GM21717 (cell line): ENCODE results near the gene TTC39B.
"Not testable (repeated sequence)": the region's sequence is repeated elsewhere in the genome, so short reads cannot be mapped to it uniquely, and the experiment has no call there.

ENCODE experiments used
- ATAC-seq: cut with Tn5 transposase; IDR thresholded peaks from one replicate; pipeline ENCODE4 v1.9.1; 2021; ENCODE audit warnings: mild to moderate bottlenecking, moderate library complexity; ENCODE audit not compliant: unreplicated experiment

TTC39B gene

DNA sequence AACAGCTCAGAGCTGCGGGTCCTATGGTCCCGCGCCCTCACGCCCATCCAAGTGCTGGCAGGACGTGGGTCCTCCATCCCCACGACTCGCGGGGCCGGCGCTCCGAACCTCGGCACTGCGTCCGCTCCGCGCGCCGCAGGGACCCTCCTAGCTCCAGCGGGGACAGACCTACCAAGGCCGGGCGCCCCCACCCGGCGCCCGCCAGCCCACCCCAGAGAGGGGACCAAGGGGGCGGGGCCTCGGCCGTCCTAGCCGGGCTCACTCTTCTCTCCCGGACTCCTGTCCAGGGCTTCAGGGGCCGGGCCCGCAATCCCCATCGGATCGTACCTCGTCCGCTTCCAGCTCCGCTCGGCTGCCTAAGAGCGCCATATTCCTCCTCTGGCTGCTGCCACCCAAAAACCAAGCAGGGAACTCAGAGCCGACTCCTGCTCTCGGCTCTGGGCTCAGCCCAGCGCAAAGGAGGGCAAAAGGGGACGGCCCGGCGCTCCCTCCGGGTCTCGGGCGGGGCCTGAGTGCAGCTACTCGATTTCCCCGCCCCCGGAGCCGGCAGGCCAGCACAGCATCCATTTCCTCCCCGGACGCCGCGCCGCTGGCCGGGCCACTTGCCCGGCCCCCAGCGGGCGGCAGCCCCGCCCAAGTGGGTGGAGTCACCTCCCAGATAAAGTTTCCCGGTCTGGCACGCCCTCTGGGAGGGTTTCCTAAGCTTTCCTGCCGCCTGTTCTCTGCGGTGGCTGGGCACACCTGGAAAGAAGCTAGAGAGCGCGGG lies at the start of gene TTC39B:
TTC39B (minus strand) TSS at position 460 of the 766 bp plus-strand sequence; CDS start at position 369, 91 bp downstream.
- ATAC-seq, result peak; percentile 98

DNA sequence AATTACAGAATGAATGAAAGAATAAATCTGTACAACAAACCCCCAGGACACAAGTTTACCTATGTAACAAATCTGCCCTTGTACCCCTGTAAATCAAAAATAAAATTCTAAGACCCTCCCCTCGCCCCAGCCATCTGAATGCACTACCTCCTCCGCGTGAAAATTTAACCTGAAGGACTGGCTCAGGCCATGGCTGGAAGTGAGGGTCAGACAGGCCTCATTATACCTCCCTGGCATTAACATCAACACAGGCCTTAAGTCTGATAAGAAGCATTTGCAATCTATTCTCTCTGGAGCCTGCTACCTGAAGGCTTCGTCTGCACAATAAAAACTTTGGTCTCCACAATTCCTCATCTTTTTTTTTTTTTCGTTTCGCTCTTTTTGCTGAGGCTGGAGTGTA lies 48.7 kb upstream of the TTC39B start:
- ATAC-seq, result no peak

DNA sequence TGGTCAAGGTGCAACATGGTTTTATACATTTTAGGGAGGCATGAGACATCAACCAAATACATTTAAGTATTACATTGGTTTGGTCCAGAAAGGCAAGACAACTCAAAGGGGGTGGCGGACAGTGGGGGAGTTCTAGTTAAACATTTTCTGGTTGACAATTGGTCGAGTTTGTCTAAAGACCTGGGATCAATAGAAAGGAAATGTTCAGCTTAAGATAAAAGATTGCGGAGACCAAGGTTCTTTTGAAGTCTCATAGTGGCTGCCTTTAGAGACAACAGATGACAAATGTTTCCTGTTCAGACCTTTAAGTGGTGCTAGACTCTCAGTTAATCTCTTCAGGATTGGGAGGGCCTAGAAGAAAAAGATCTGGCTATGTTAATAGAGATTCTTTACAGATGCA lies 47.7 kb upstream of the TTC39B start:
- ATAC-seq, result no peak

DNA sequence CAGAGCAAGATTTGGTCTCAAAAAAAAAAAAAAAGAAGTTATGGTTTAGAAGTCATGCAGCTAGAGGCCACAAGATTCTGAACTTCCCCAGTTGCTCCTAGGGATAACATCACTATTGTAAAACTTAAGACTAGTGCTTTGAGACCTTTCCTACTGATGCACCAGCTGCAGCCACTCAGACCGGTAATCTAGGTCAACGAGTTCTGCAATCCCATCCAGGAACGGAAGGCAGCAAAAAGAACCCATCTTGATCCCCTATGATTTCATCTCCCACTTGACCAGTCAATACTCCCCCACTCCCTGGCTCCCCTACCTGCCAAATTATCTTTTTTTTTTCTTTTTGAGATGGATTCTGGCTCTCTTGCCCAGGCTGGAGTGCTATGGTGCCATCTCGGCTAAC lies 46.9 kb upstream of the TTC39B start:
- ATAC-seq, result no peak

DNA sequence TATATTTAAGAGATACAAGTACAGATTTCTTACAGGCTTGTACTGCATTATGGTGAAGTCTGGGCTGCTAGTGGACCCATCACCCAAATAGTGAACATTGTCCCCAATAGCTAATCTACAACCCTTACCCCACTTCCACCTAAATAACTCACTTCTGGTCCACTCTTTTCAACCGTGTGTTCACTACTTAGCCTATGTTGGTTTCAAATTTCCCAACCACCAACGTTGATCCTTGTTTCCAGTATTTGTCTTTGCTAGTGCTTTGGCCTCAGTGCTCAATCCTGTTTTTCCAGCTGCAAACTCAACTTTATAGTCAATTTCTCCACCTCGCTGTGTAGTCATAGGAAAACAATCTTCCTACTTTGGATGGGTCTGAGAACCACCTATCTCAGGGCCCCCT lies 45.3 kb upstream of the TTC39B start:
- no peak for ATAC-seq

DNA sequence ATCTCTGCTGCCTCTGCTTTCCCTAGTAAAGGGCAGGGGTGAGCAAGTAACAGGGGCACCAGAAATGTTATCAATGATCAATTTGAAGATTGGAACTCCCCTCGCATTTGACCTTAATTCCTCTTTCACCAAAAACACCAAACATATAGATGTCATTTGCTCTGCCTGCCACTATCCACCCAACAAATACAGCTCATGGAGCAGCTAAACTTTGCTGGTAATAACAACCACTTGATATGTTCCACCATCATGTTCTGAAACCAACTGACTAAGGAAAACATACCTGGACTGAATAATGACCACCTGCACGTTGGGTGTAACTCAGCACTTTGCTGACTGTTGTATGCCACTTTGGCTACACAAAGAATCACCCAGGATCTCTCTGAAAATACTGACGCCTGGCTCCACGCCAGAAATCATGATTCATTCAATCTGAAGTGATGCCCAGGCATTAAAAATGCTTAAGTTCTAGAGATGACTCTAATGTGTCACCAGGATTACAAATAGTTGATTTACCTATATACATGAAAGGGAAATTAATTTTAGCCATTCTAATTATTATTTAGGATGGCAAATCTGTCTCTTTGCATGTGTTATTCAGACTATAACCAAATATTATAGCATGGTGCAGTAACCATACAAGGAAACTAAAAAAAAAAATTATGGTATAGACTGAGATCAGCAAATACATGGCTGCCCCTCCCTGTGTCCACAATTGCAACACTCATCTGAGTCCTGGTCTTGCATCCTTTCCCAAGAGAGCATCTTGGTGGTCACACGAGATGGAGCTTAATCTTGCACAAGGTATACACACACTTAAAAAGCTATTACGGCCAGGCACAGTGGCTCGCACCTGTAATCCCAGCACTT lies 43.1 kb upstream of the TTC39B start:
- ATAC-seq, result no peak

DNA sequence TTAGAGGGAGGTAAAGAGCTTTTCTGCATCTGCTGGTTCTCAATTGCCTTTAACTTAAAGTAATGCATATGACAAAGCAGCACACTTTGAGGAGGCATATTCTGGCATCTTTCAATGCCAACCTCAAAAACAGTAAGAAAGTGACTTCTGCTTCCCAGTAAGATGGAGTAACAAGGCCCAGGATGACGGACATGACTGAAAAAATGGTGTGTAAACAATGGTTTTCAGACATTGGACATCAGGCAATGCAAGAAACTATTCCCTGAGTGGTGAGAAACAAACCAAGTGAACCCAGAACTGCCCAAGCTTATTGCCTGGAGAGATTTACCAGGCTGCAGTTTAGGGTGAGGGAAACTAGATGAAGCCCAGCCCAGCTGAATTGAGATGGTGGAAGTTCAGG lies 39.8 kb upstream of the TTC39B start:
- ATAC-seq, result no peak

DNA sequence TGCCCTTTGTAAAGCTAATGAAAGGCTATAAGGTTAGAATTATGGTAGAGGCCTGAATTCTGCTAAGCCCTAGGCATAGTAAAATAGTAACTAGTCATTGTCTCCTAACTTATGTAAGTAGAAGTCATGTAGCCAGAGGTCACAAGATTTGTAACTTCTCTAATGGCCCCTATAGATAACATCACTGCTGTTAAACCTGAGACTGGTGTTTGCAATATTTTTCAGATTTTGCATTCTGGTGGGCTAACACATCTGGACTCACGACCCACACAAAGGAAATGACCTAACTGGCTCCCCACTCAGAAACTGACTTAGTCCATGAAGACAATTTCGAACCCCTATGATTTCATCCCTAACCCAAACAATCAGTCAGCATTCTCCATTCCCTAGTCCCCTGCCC lies 37.2 kb upstream of the TTC39B start:
- no peak for ATAC-seq

DNA sequence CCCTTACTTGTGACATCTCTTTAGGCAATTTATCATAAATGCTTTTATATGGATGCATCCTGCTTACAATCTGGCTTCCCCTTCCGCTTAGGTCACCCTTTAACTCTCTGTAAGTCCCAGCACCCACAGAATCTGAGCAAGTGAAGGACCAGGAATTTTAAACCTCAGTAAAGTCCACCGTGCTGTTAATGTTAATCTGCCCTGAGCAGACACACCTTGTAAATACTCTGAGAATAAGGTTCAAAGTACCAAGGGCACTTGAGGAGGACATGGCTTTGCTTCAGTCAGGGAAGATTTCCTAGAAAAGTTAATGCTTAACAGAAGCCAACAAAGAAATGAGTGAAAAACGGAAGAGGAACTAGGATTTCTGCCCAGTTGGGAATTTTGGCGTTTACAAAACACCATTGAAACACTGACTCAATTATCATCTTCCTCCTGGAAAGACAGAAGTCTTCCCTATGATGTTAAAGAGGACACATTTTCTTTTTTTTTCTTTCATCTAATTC lies 26.4 kb upstream of the TTC39B start:
- ATAC-seq, result no peak

DNA sequence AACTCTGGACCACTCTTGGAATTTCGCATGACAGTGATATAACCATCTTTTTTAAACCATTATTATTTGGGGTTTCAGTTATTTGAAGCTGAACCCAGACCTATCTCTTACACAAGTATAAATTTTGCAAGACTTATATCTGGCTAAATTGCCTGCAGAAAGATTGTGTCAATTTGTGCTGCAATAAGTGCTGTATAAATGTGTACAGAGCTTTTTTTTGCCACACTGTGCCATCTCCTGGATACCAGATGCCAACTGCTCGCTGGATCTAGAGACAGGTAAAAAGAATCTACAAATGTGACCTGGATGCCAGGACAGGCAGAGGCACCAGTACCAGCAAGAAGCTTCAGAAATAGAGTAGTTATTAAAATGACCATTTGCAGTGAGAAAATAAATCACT lies 25.9 kb upstream of the TTC39B start:
- no peak for ATAC-seq

DNA sequence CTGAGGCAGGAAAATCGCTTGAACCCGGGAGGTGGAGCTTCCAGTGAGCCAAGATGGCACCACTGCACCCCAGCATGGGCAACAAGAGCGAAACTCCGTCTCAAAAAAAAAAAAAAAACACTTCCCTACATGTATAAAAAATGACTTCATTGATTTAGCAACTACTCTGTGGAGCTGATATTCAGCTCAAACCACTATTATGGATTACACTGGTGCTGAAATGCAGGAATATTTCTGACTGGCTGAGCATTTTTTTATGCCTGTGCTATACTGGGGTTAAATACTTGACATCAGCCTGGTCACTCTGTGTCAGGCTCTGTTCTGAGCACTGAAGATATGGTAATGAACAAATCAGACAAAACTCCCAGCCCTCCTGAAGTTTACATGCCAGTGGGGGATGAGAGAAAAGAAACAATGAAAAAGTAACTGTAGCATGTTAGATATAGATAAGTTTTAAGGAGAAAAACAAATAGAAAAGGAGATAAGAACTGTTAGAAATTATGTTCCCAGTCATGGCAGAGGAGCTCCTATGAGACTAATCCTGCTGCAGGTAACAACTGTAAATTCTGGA lies 22.6 kb upstream of the TTC39B start:
- no peak for ATAC-seq

DNA sequence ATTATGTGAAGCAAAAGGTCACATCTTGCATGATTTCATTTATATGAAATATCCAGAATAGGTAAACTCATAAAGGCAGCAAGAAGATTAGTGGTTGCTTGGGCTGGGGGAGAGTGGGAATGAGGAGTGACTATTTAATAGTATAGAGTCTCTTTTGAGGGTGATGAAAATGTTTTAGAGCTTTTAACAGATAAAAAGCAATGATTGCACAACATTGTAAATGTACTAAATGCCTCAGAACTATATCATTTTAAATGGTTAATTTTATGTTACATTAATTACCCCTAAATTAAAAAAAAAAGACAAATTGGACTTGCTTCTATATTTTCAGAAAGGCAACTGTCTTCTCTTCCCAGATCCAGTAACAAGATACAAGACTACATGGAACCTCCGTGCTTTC lies 21.9 kb upstream of the TTC39B start:
- ATAC-seq, result no peak

DNA sequence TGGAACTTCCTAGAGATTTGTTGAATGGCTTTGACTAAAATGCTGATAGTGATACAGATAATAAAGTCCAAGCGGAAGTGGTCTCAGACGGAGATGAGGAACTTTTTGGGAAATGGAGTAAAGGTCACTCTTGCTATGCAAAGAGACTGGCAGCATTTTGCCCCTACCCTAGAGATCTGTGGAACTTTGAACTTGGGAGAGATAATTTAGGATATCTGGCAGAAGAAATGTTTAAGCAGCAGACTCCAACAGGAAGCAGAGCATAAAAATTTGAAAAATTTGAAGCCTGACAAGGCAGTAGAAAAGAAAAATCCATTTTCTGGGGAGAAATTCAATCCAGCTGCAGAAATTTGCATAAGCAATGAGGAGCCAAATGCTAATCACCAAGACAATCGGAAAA lies 15.7 kb upstream of the TTC39B start:
- not testable (repeated sequence) for ATAC-seq

DNA sequence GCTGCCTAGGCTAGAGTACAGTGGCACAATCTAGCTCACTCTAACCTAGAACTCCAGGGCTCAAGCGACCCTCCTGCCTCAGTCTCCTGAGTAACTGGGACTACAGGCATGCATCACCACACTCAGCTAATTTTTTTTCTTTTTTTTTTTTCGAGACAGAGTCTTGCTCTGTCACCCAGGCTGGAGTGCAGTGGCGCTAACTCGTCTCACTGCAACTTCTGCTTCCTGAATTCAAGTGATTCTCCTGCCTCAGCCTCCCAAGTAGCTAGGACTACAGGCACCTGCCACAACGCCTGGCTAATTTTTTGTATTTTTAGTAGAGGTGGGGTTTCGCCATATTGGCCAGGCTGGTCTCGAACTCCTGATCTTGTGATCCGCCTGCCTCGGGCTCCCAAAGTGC lies 12.6 kb upstream of the TTC39B start:
- not testable (repeated sequence) for ATAC-seq

DNA sequence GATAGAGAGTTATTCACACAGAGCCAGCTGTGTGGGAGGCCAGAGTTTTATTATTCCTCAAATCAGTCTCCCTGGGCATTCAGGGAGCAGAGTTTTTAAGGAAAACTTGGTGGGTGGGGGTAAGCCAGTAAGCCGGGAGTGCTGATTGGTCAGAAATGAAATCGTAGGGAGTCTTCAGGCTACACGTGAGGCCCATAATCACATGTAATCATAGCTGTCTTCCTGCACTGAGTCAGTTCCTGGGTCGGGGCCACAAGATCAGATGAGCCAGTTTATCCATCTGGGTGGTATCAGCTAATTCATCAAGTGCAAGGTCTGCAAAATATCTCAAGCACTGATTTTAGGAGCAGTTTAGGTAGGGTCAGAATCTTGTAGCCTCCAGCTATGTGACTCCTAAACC lies 10.8 kb upstream of the TTC39B start:
- no peak for ATAC-seq

DNA sequence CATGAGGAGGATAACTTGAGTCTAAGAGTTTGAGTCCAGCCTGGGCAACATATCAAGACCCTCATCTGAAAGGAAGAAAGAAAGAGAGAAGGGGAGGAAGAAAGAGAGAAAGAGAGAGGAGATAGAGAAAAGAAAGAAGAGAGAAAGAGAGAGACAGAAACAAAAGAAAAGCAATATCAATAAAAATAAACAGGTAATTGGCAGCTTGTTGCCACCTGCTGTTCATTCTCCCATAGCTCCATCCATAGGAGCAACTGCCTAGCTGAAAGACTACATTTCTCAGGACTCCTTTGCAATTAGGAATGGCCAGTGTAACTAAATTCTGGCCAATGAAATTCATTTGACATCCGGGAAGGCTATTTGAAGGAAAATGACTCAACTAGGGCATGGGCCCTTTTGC lies 4.6 kb upstream of the TTC39B start:
- no peak for ATAC-seq

DNA sequence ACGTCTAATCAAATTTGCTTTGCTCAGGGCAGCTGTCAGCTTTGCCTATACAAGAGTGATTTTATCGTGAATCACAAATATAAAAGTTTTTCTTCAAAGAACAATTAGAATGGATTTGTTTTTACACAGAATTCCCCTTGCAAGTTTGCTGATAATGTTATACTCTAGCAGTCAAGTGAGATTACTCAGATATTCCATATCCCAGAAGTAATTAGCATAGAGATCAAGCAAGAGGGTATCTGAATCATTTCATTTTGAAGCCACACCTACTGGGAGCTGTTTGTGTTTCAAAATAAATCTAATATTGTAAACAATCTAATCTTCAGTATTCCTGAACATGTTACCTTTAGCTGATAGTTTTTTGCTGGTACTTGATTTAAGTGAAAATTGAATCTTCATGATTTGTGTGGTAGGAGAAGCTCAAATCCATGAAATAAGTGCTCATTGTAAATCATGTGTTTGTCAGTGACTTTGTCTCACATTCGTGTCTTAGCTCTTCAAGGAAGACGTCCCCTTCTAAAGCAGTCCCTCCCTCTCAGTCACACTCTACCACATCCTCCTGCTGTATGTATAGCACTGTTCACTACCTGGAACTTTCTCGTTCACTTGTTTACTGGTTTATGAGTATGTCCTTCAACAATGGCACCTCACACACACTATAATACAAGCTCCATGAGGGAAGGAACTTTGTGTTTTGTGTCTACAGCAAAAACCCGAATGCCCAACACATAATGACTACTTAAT lies 3.3 kb upstream of the TTC39B start:
- no peak for ATAC-seq

DNA sequence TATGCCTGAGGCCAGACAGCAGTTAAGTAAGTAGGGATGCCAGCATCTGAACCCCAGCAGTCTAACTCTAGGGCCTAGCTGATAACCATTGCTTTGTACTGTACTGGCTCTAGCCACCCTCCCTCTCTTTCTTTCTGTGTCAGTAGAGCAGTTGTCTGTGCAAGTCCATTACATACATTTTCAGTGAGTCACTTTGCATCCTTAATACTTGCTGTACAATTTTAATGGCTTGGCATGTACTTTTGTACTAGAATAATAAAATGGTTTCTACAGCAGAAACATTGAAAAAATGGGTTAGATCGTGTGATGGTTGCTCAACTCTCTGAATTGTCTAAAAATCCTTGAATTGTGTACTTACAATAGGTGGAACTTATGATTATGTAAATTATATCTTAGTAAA lies 1.5 kb upstream of the TTC39B start:
- ATAC-seq, result no peak

DNA sequence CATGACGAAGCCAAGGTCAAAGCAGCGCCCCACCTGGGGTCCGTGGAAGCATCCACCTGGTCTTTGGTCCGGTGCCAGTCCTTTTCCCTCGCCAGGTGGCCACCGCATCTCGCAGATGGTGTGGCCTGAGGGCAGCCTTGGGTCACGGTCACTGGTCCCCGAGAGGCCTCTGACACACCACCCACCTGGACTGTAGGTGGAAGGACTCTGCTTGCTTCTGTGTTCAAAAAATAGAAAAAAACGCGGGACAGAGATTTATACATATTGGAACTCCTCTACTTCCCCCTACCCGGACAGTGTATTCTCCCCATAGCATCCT lies 466 bp upstream of the TTC39B start:
- peak; percentile 20 for ATAC-seq

DNA sequence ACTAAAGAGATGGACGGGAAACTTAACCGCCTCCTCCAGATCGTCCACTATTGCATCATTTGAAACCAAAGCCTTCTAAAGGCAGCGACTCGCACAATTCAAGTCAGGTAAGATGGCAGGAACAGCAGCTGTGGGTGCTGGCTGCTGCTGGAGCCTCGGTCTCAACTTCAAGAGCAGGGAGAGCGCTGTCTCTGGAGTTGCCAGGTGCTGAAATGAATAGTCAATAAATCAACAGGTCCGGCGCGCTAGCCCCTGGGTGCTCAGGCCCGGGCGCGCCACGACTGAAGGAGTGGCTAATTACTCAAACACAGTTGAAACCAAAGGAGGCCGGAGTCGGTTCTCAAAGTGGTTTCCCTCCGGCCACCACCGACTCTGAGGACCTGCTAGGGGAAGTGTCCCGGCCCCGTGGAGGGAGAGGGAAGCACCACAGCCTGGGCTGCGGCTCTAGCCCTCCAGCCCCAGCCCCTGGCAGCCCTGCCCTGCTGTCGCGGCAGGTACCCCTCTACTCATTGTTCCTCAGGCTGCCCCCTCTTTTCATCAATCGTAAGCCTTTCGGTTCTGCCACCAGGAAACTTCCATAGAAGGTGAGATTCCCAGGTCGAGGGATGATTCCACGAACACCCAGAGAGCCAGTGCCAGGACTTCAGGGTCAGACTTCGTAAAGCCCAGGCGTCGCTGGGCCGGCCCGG lies 804 bp downstream of the TTC39B start:
- ATAC-seq, result no peak

DNA sequence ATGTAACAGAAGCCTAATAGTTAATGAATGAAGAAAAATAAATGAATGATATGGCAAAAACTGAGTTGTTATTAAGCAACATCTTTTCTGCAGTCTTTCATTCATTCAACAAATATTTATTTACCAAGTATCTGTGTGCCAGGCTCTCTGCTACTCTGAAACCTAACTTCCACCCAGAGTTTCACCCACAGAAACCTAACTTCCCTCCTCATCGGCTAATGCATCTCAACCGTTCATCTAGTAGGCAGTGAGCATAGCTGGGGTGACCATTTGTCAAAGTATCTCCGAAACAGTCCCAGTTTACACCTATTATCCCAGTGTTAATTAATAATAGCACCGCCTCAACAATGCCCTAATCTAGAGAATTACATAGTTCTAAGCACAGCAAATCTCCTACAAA lies 1.5 kb downstream of the TTC39B start:
- ATAC-seq, result no peak
